WTC11 (cell line): ENCODE results near the gene FGF14. TPM values are rescaled to one million over a fixed set of nuclear protein-coding genes. Genes with fewer than 3 reads are reported as not detected.

Experiments
- ATAC-seq: fragments of 200-7000 bp; cut with Tn5 transposase; 2 replicates; pipeline ENCODE4 v1.10.0; 2021; ENCODE audit warnings: mild to moderate bottlenecking, moderate library complexity
- CTCF ChIA-PET: fragments of 300-600 bp; sonication (Branson Sonifier 250); formaldehyde crosslinking; loops from one replicate; lab custom pipeline; 2021; ENCODE audit warnings: antibody characterized with exemption; lab: Charles Lee
- POLR2A ChIA-PET: fragments of 350-600 bp; sonication (Branson Sonifier 250); formaldehyde crosslinking; loops from one replicate; lab custom pipeline; 2021; ENCODE audit warnings: antibody characterized with exemption; lab: Charles Lee
- DNase-seq: peaks from one replicate; pipeline ENCODE4 v3.0.0; 2021; ENCODE audit warnings: low spot score
- H3K27ac Mint-ChIP-seq: 2 replicates; pipeline ENCODE4 v1.8.0; 2021; ENCODE audit warnings: mixed read lengths
- H3K27me3 Mint-ChIP-seq: 2 replicates; pipeline ENCODE4 v1.8.0; 2021; ENCODE audit warnings: low read depth, mild to moderate bottlenecking, moderate library complexity, mixed read lengths
- H3K36me3 Mint-ChIP-seq: 2 replicates; pipeline ENCODE4 v1.8.0; 2021; ENCODE audit warnings: mixed read lengths
- H3K4me1 Mint-ChIP-seq: 2 replicates; pipeline ENCODE4 v1.8.0; 2022; ENCODE audit warnings: mixed read lengths
- H3K4me3 Mint-ChIP-seq: 2 replicates; pipeline ENCODE4 v1.8.0; 2021; ENCODE audit warnings: mild to moderate bottlenecking, moderate library complexity, mixed read lengths
- H3K9me3 Mint-ChIP-seq: 2 replicates; pipeline ENCODE4 v1.8.0; 2021; ENCODE audit warnings: mixed read lengths
- ATF2 ChIP-seq: sonication (generic); formaldehyde crosslinking; IDR thresholded peaks from 2 replicates; pipeline ENCODE4 v1.8.1; 2022; ENCODE audit warnings: low read depth, missing genetic modification reagents, borderline replicate concordance
- CBFB ChIP-seq: sonication (generic); formaldehyde crosslinking; IDR thresholded peaks from 2 replicates; pipeline ENCODE4 v1.8.1; 2022; ENCODE audit warnings: mild to moderate bottlenecking, low read depth, missing genetic modification reagents
- E2F5 ChIP-seq: sonication (generic); formaldehyde crosslinking; IDR thresholded peaks from 2 replicates; pipeline ENCODE4 v1.8.1; 2022; ENCODE audit warnings: mild to moderate bottlenecking, moderate library complexity, missing genetic modification reagents
- ETV6 ChIP-seq: sonication (generic); formaldehyde crosslinking; IDR thresholded peaks from 2 replicates; pipeline ENCODE4 v1.8.1; 2022; ENCODE audit warnings: mild to moderate bottlenecking, missing genetic modification reagents
- KAT7 ChIP-seq: sonication (generic); formaldehyde crosslinking; IDR thresholded peaks from 2 replicates; pipeline ENCODE4 v1.8.1; 2023; ENCODE audit warnings: missing genetic modification reagents, mild to moderate bottlenecking, borderline replicate concordance
- MYBL2 ChIP-seq: sonication (generic); formaldehyde crosslinking; IDR thresholded peaks from 2 replicates; pipeline ENCODE4 v1.8.1; 2023; ENCODE audit warnings: mild to moderate bottlenecking, moderate library complexity, missing genetic modification reagents
- NR3C1 ChIP-seq: sonication (generic); formaldehyde crosslinking; conservative IDR thresholded peaks from 2 replicates; pipeline ENCODE4 v1.8.1; 2023; ENCODE audit warnings: low read depth, mild to moderate bottlenecking, missing genetic modification reagents
- SP1 ChIP-seq: sonication (generic); formaldehyde crosslinking; conservative IDR thresholded peaks from 2 replicates; pipeline ENCODE4 v1.8.1; 2022; ENCODE audit warnings: missing genetic modification reagents
- TP53 ChIP-seq: sonication (generic); formaldehyde crosslinking; IDR thresholded peaks from 2 replicates; pipeline ENCODE4 v1.8.1; 2023; ENCODE audit warnings: mild to moderate bottlenecking, missing genetic modification reagents
- ZNF219 ChIP-seq: sonication (generic); formaldehyde crosslinking; IDR thresholded peaks from 2 replicates; pipeline ENCODE4 v1.8.0; 2023; ENCODE audit warnings: missing genetic modification reagents, mild to moderate bottlenecking, borderline replicate concordance
- ZNF512 ChIP-seq: sonication (generic); formaldehyde crosslinking; IDR thresholded peaks from 2 replicates; pipeline ENCODE4 v1.8.1; 2022; ENCODE audit warnings: missing genetic modification reagents, borderline replicate concordance
- total RNA-seq: library from RNA; stranded (reverse); gene quantifications from 3 replicates; pipeline ENCODE4 v1.2.3, GENCODE V29; 2021
- TF ChIP-seq, protein P1 (sequence below): fragments of 250-450 bp; sonication (Bioruptor Pico); IDR thresholded peaks from 2 replicates; pipeline ENCODE4 v2.1.2; 2022; ENCODE audit warnings: mild to moderate bottlenecking, moderate library complexity
- TF ChIP-seq, protein P2 (sequence below): sonication (generic); formaldehyde crosslinking; IDR thresholded peaks from 2 replicates; pipeline ENCODE4 v1.8.1; 2023; ENCODE audit warnings: mild to moderate bottlenecking, moderate library complexity, missing genetic modification reagents
- TF ChIP-seq, protein P3 (sequence below): sonication (generic); formaldehyde crosslinking; conservative IDR thresholded peaks from 2 replicates; pipeline ENCODE4 v1.8.1; 2023; ENCODE audit warnings: mild to moderate bottlenecking, low read depth, missing genetic modification reagents, moderate library complexity
- TF ChIP-seq, protein P4 (sequence below): sonication (generic); formaldehyde crosslinking; IDR thresholded peaks from 2 replicates; pipeline ENCODE4 v1.8.1; 2023; ENCODE audit warnings: mild to moderate bottlenecking, missing genetic modification reagents, moderate library complexity
- TF ChIP-seq, protein P5 (sequence below): fragments of 250-450 bp; sonication (Bioruptor Pico); IDR thresholded peaks from 2 replicates; pipeline ENCODE4 v1.9.0; 2021; ENCODE audit warnings: moderate library complexity, mild to moderate bottlenecking, inconsistent platforms, borderline replicate concordance
- TF ChIP-seq, protein P6 (sequence below): sonication (generic); formaldehyde crosslinking; IDR thresholded peaks from 2 replicates; pipeline ENCODE4 v1.8.1; 2023; ENCODE audit warnings: mild to moderate bottlenecking, missing genetic modification reagents, moderate library complexity

Gene FGF14
- total RNA-seq, 1 experiment from 2014 or later, result 0.28 TPM

DNA sequence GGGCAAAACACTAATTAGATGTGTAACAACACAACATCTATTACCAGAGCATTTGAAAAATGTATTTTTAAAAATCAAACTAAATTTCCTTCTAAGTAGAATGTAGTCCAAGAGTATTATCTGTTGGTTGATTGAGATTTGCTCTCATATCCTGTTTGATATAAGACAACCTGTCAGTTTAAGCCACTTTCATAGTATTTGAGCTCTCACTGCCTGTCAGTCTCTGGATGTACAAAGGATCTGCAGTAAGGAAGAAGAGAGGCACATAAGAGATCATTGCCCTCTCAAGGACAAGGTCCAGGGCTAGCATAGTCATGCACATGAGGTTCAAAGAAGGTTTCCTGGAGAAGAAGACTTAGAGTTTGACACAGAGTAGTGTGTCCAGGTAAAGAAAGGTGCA is 57.4 kb downstream of the FGF14 start:
- Mint-ChIP-seq H3K4me3 (no peak overlapping the region), H3K27ac (no peak overlapping the region), H3K36me3 (no peaks in the 10 kb centered on the region), H3K27me3 (no peaks in the 10 kb centered on the region), H3K4me1 (peaks cover 23% of the 10 kb centered on the region), H3K9me3 (no peaks in the 10 kb centered on the region)
- ChIA-PET POLR2A (interaction anchor here (0.7 kb wide), 1 partner anchor 20 kb away, joined by 3 read pairs; no protein-coding TSS in a partner anchor), CTCF (no interaction called here)
- ATAC-seq (no peak), DNase-seq (no peak)
- TF ChIP-seq, protein P1, sequence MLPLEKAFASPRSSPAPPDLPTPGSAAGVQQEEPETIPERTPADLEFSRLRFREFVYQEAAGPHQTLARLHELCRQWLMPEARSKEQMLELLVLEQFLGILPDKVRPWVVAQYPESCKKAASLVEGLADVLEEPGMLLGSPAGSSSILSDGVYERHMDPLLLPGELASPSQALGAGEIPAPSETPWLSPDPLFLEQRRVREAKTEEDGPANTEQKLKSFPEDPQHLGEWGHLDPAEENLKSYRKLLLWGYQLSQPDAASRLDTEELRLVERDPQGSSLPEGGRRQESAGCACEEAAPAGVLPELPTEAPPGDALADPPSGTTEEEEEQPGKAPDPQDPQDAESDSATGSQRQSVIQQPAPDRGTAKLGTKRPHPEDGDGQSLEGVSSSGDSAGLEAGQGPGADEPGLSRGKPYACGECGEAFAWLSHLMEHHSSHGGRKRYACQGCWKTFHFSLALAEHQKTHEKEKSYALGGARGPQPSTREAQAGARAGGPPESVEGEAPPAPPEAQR, result no peak
- TF ChIP-seq TP53 (CRISPR knock-in tag), result no peak
- TF ChIP-seq SP1 (CRISPR knock-in tag), result no peak
- TF ChIP-seq ZNF512 (CRISPR knock-in tag), result no peak
- TF ChIP-seq E2F5, result no peak
- TF ChIP-seq, protein P2, sequence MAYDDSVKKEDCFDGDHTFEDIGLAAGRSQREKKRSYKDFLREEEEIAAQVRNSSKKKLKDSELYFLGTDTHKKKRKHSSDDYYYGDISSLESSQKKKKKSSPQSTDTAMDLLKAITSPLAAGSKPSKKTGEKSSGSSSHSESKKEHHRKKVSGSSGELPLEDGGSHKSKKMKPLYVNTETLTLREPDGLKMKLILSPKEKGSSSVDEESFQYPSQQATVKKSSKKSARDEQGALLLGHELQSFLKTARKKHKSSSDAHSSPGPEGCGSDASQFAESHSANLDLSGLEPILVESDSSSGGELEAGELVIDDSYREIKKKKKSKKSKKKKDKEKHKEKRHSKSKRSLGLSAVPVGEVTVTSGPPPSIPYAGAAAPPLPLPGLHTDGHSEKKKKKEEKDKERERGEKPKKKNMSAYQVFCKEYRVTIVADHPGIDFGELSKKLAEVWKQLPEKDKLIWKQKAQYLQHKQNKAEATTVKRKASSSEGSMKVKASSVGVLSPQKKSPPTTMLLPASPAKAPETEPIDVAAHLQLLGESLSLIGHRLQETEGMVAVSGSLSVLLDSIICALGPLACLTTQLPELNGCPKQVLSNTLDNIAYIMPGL (CRISPR knock-in tag), result no peak
- TF ChIP-seq CBFB (CRISPR knock-in tag), result no peak
- TF ChIP-seq, protein P3, sequence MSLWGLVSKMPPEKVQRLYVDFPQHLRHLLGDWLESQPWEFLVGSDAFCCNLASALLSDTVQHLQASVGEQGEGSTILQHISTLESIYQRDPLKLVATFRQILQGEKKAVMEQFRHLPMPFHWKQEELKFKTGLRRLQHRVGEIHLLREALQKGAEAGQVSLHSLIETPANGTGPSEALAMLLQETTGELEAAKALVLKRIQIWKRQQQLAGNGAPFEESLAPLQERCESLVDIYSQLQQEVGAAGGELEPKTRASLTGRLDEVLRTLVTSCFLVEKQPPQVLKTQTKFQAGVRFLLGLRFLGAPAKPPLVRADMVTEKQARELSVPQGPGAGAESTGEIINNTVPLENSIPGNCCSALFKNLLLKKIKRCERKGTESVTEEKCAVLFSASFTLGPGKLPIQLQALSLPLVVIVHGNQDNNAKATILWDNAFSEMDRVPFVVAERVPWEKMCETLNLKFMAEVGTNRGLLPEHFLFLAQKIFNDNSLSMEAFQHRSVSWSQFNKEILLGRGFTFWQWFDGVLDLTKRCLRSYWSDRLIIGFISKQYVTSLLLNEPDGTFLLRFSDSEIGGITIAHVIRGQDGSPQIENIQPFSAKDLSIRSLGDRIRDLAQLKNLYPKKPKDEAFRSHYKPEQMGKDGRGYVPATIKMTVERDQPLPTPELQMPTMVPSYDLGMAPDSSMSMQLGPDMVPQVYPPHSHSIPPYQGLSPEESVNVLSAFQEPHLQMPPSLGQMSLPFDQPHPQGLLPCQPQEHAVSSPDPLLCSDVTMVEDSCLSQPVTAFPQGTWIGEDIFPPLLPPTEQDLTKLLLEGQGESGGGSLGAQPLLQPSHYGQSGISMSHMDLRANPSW, result no peak
- TF ChIP-seq ZNF219, result no peak
- no peak for TF ChIP-seq ETV6 (CRISPR knock-in tag)

- CTCF ChIA-PET, result no interaction called here
- ATAC-seq, result peak; percentile 67
- Mint-ChIP-seq H3K9me3 (peaks cover 8% of the 10 kb centered on the region), H3K36me3 (no peaks in the 10 kb centered on the region), H3K4me1 (peaks cover 10% of the 10 kb centered on the region), H3K27me3 (no peaks in the 10 kb centered on the region), H3K4me3 (no peak overlapping the region), H3K27ac (peak overlapping the region; percentile 34; the same call in 1 of the 2 replicates)
- no peak for DNase-seq
- POLR2A ChIA-PET, result no interaction called here
- TF ChIP-seq KAT7 (CRISPR knock-in tag) (no peak), MYBL2 (CRISPR knock-in tag) (no peak), ATF2 (no peak), NR3C1 (CRISPR knock-in tag) (no peak)
- TF ChIP-seq, protein P4, sequence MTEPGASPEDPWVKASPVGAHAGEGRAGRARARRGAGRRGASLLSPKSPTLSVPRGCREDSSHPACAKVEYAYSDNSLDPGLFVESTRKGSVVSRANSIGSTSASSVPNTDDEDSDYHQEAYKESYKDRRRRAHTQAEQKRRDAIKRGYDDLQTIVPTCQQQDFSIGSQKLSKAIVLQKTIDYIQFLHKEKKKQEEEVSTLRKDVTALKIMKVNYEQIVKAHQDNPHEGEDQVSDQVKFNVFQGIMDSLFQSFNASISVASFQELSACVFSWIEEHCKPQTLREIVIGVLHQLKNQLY (CRISPR knock-in tag), result no peak
- TF ChIP-seq, protein P5, sequence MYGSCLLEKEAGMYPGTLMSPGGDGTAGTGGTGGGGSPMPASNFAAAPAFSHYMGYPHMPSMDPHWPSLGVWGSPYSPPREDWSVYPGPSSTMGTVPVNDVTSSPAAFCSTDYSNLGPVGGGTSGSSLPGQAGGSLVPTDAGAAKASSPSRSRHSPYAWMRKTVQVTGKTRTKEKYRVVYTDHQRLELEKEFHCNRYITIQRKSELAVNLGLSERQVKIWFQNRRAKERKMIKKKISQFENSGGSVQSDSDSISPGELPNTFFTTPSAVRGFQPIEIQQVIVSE (CRISPR knock-in tag), result no peak
- TF ChIP-seq, protein P6, sequence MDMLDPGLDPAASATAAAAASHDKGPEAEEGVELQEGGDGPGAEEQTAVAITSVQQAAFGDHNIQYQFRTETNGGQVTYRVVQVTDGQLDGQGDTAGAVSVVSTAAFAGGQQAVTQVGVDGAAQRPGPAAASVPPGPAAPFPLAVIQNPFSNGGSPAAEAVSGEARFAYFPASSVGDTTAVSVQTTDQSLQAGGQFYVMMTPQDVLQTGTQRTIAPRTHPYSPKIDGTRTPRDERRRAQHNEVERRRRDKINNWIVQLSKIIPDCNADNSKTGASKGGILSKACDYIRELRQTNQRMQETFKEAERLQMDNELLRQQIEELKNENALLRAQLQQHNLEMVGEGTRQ (CRISPR knock-in tag), result no peak
- TF ChIP-seq, protein P3, result no peak
These were observed 68.3 kb downstream of the FGF14 start for GRCh38 chr13:102333320-102334198.
